WTC11 (cell line): ENCODE results near the gene CNDP2.

ENCODE experiments used
- ATF1 ChIP-seq: sonication (generic); formaldehyde crosslinking; IDR thresholded peaks from 2 replicates; pipeline ENCODE4 v1.8.1; 2023; ENCODE audit warnings: mild to moderate bottlenecking, moderate library complexity, missing genetic modification reagents
- ATF3 ChIP-seq: sonication (generic); formaldehyde crosslinking; conservative IDR thresholded peaks from 2 replicates; pipeline ENCODE4 v1.8.1; 2022; ENCODE audit warnings: mild to moderate bottlenecking, missing genetic modification reagents
- CREB1 ChIP-seq: sonication (generic); formaldehyde crosslinking; IDR thresholded peaks from 2 replicates; pipeline ENCODE4 v1.8.0; 2023; ENCODE audit warnings: mild to moderate bottlenecking, missing genetic modification reagents
- CTCF ChIP-seq: fragments of 200-600 bp; IDR thresholded peaks from 2 replicates; pipeline ENCODE4 v1.8.0; 2022; ENCODE audit warnings: antibody characterized with exemption
- ETV6 ChIP-seq: sonication (generic); formaldehyde crosslinking; IDR thresholded peaks from 2 replicates; pipeline ENCODE4 v1.8.1; 2022; ENCODE audit warnings: mild to moderate bottlenecking, missing genetic modification reagents
- FOXJ3 ChIP-seq: sonication (generic); formaldehyde crosslinking; IDR thresholded peaks from 2 replicates; pipeline ENCODE4 v1.9.0; 2021; ENCODE audit warnings: missing genetic modification reagents, mild to moderate bottlenecking, borderline replicate concordance
- FOXP4 ChIP-seq: sonication (generic); formaldehyde crosslinking; IDR thresholded peaks from 2 replicates; pipeline ENCODE4 v1.8.0; 2022; ENCODE audit warnings: mild to moderate bottlenecking, missing genetic modification reagents
- GABPB1 ChIP-seq: sonication (generic); formaldehyde crosslinking; IDR thresholded peaks from 2 replicates; pipeline ENCODE4 v1.8.1; 2023; ENCODE audit warnings: mild to moderate bottlenecking, missing genetic modification reagents
- HMGXB4 ChIP-seq: sonication (generic); formaldehyde crosslinking; IDR thresholded peaks from 2 replicates; pipeline ENCODE4 v1.8.1; 2023; ENCODE audit warnings: mild to moderate bottlenecking, moderate library complexity, missing genetic modification reagents
- MAX ChIP-seq: sonication (generic); formaldehyde crosslinking; IDR thresholded peaks from 2 replicates; pipeline ENCODE4 v1.8.0; 2022; ENCODE audit warnings: mild to moderate bottlenecking, missing genetic modification reagents
- MLX ChIP-seq: sonication (generic); formaldehyde crosslinking; IDR thresholded peaks from 2 replicates; pipeline ENCODE4 v1.8.1; 2023; ENCODE audit warnings: mild to moderate bottlenecking, missing genetic modification reagents, moderate library complexity
- NFE2L1 ChIP-seq: sonication (generic); formaldehyde crosslinking; IDR thresholded peaks from 2 replicates; pipeline ENCODE4 v1.8.1; 2023; ENCODE audit warnings: missing genetic modification reagents
- SMAD3 ChIP-seq: sonication (generic); formaldehyde crosslinking; IDR thresholded peaks from 2 replicates; pipeline ENCODE4 v1.8.0; 2022; ENCODE audit warnings: missing genetic modification reagents, mild to moderate bottlenecking, borderline replicate concordance
- ZBTB21 ChIP-seq: sonication (generic); formaldehyde crosslinking; IDR thresholded peaks from 2 replicates; pipeline ENCODE4 v1.8.1; 2023; ENCODE audit warnings: mild to moderate bottlenecking, missing genetic modification reagents, borderline replicate concordance

GRCh38 chr18:74515620-74516231, 19.6 kb downstream of the CNDP2 start:
- no peak for TF ChIP-seq CTCF
- no peak for TF ChIP-seq ZBTB21
- TF ChIP-seq SMAD3, result no peak
- no peak for TF ChIP-seq MAX (CRISPR knock-in tag)
- TF ChIP-seq ETV6 (CRISPR knock-in tag), result no peak
- TF ChIP-seq CREB1, result no peak
- TF ChIP-seq FOXJ3 (CRISPR knock-in tag), result no peak
- no peak for TF ChIP-seq FOXP4
- TF ChIP-seq NFE2L1 (CRISPR knock-in tag), result no peak
- TF ChIP-seq GABPB1 (CRISPR knock-in tag), result no peak
- no peak for TF ChIP-seq MLX
- no peak for TF ChIP-seq ATF3 (CRISPR knock-in tag)
- no peak for TF ChIP-seq HMGXB4 (CRISPR knock-in tag)
- TF ChIP-seq ATF1, result no peak
